Trophoblast cell (in vitro differentiated cells and primary cell): Measurements from ENCODE around the gene ANKRD33B.
A peak's percentile ranks its signal among the peaks of the same experiment; 100 is the strongest.
"Not testable (repeated sequence)": the region's sequence is repeated elsewhere in the genome, so short reads cannot be mapped to it uniquely, and the experiment has no call there.

Source experiments
- DNase-seq, 2 donors: peaks; one replicate each; pipeline ENCODE4 v3.0.0-alpha.2; 2016
- H2AFZ ChIP-seq: 2 replicates; pipeline ENCODE4 v1.6.1; 2013; ENCODE audit warnings: low read length, moderate library complexity, mild to moderate bottlenecking; ENCODE audit not compliant: insufficient read depth, poor library complexity
- H2AK5ac ChIP-seq: 2 replicates; pipeline ENCODE4 v1.6.1; 2013; ENCODE audit warnings: mild to moderate bottlenecking, low read length
- H2BK120ac ChIP-seq: 2 replicates; pipeline ENCODE4 v1.6.1; 2013; ENCODE audit warnings: low read length, mild to moderate bottlenecking, moderate library complexity; ENCODE audit not compliant: insufficient read depth, poor library complexity
- H2BK12ac ChIP-seq: 2 replicates; pipeline ENCODE4 v1.6.1; 2013; ENCODE audit warnings: mild to moderate bottlenecking, low read length, moderate library complexity
- H2BK5ac ChIP-seq: 2 replicates; pipeline ENCODE4 v1.6.1; 2013; ENCODE audit warnings: low read length, low read depth, moderate library complexity, mild to moderate bottlenecking; ENCODE audit not compliant: poor library complexity
- H3K14ac ChIP-seq: 2 replicates; pipeline ENCODE4 v1.6.1; 2013; ENCODE audit warnings: mild to moderate bottlenecking, low read length
- H3K18ac ChIP-seq: 2 replicates; pipeline ENCODE4 v1.6.1; 2013; ENCODE audit warnings: mild to moderate bottlenecking, low read length
- H3K23ac ChIP-seq: 2 replicates; pipeline ENCODE4 v1.6.1; 2013; ENCODE audit warnings: low read length
- H3K27ac ChIP-seq: 2 replicates; pipeline ENCODE4 v1.5.1; 2013; ENCODE audit warnings: low read depth, mild to moderate bottlenecking, inconsistent platforms, low read length, moderate library complexity
- H3K27me3 ChIP-seq: 2 replicates; pipeline ENCODE4 v1.6.1; 2013; ENCODE audit warnings: inconsistent platforms, mild to moderate bottlenecking, low read length, moderate library complexity; ENCODE audit not compliant: insufficient read depth
- H3K36me3 ChIP-seq, 2 experiments: 1 replicate in 1 of 2; 2 replicates in 1 of 2; pipeline ENCODE4 v1.6.1; 2013; ENCODE audit warnings: low read length in 2 of 2, mild to moderate bottlenecking in 2 of 2, moderate library complexity in 1 of 2; ENCODE audit not compliant: insufficient read depth in 2 of 2, control insufficient read depth in 1 of 2
- H3K4ac ChIP-seq: 2 replicates; pipeline ENCODE4 v1.6.1; 2013; ENCODE audit warnings: low read depth, mild to moderate bottlenecking, low read length, moderate library complexity
- H3K4me1 ChIP-seq, 2 experiments: 1 replicate in 1 of 2; 2 replicates in 1 of 2; pipeline ENCODE4 v1.6.1; 2013; ENCODE audit warnings: low read length in 2 of 2, mild to moderate bottlenecking in 2 of 2, moderate library complexity in 1 of 2; ENCODE audit not compliant: insufficient read depth in 2 of 2, control insufficient read depth in 1 of 2
- H3K4me2 ChIP-seq: 2 replicates; pipeline ENCODE4 v1.6.1; 2013; ENCODE audit warnings: inconsistent platforms, mild to moderate bottlenecking, low read length, moderate library complexity
- H3K4me3 ChIP-seq: 2 replicates; pipeline ENCODE4 v1.5.1; 2013; ENCODE audit warnings: mild to moderate bottlenecking, low read depth, low read length, inconsistent platforms
- H3K79me1 ChIP-seq: one replicate; pipeline ENCODE4 v1.6.1; 2013; ENCODE audit warnings: low read length
- H3K79me2 ChIP-seq: 2 replicates; pipeline ENCODE4 v1.6.1; 2013; ENCODE audit warnings: low read length, mild to moderate bottlenecking; ENCODE audit not compliant: control insufficient read depth, insufficient read depth, poor library complexity
- H3K9ac ChIP-seq: 2 replicates; pipeline ENCODE4 v1.6.1; 2013; ENCODE audit warnings: mild to moderate bottlenecking, low read length
- H3K9me3 ChIP-seq: 2 replicates; pipeline ENCODE4 v1.6.1; 2013; ENCODE audit warnings: low read depth, mild to moderate bottlenecking, control low read depth, inconsistent platforms, low read length; ENCODE audit not compliant: insufficient read depth
- H4K12ac ChIP-seq: 2 replicates; pipeline ENCODE4 v1.6.1; 2013; ENCODE audit warnings: low read depth, mild to moderate bottlenecking, low read length, moderate library complexity
- H4K8ac ChIP-seq: 2 replicates; pipeline ENCODE4 v1.6.1; 2013; ENCODE audit warnings: low read depth, mild to moderate bottlenecking, low read length, moderate library complexity
- H4K91ac ChIP-seq: one replicate; pipeline ENCODE4 v1.6.1; 2013; ENCODE audit warnings: low read depth, mild to moderate bottlenecking, low read length, moderate library complexity
- WGBS: extraction: QIAGEN DNeasy Blood & Tissue Kit; methylation state at CpG from one replicate; pipeline ENCODE4 v1.1.7; 2013; ENCODE audit warnings: missing lambda C conversion rate; ENCODE audit not compliant: insufficient read length, insufficient coverage; ENCODE audit errors: extremely low coverage; 5-methylcytosine and 5-hydroxymethylcytosine counted together

ANKRD33B gene

DNA sequence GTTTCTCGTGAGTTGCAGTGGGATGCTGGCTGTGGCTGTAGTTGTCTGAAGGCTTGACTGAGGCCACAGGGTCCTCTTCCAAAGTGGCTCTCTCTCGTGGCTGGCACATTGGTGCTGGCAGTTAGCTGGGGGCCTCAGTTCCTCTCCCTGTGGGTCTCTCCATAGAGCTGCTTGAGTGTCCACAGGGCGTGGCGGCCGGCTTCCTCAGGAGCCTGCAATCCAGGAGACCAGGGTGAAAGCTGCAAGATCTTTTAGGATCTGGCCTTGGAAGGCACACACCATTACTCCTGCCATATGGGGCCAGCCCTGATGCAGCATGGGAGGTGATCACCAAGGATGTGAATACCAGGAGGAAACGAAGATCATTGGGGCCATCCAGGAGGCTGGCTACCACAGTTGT is 41.1 kb downstream of the ANKRD33B start:
- Histone ChIP-seq H3K79me1 (no peaks in the 10 kb centered on the region), H3K14ac (no peak overlapping the region), H3K9ac (no peak overlapping the region), H2BK120ac (no peak overlapping the region), H2BK12ac (no peak overlapping the region), H3K27ac (no peak overlapping the region), H3K9me3 (no peaks in the 10 kb centered on the region), H2AK5ac (no peak overlapping the region), H4K12ac (no peak overlapping the region), H3K4me1 (peaks cover 3 to 10% of the 10 kb centered on the region in 2 experiments), H3K36me3 (peaks cover 0 to 1% of the 10 kb centered on the region in 2 experiments), H3K4me3 (no peak overlapping the region), H3K27me3 (no peaks in the 10 kb centered on the region), H2AFZ (no peak overlapping the region), H3K79me2 (no peaks in the 10 kb centered on the region), H4K91ac (no peak overlapping the region), H3K18ac (no peak overlapping the region), H3K4ac (peak overlapping the region; percentile 6), H3K23ac (no peak overlapping the region), H4K8ac (no peak overlapping the region), H2BK5ac (no peak overlapping the region), H3K4me2 (no peak overlapping the region)
- DNase-seq, result no peak
- WGBS, result no CpG with 5 or more reads among the region's 6 CpGs

- not testable (repeated sequence) for H3K23ac ChIP-seq, H3K27ac ChIP-seq, H2BK120ac ChIP-seq, H3K4me3 ChIP-seq, H3K27me3 ChIP-seq, H3K14ac ChIP-seq, H4K91ac ChIP-seq, H3K4me2 ChIP-seq, H3K4me1 ChIP-seq, H3K9ac ChIP-seq, H3K79me2 ChIP-seq, H2BK5ac ChIP-seq, H3K36me3 ChIP-seq, H3K18ac ChIP-seq, H4K8ac ChIP-seq, H2BK12ac ChIP-seq, H4K12ac ChIP-seq, H3K9me3 ChIP-seq, H2AFZ ChIP-seq, H3K4ac ChIP-seq, H2AK5ac ChIP-seq, H3K79me1 ChIP-seq
- peak; percentile 77 to 78 for DNase-seq
- WGBS, result no CpG with 5 or more reads among the region's 9 CpGs
Observed at GRCh38 chr5:10606632-10607022, 42.8 kb downstream of the ANKRD33B start.

GRCh38 chr5:10607023-10607665 is 43.3 kb downstream of the ANKRD33B start:
- no peak overlapping the region for H2BK120ac ChIP-seq
- H4K12ac ChIP-seq, result no peak overlapping the region
- no peak overlapping the region for H3K14ac ChIP-seq
- H2AK5ac ChIP-seq, result no peak overlapping the region
- DNase-seq, result no peak
- no peaks in the 10 kb centered on the region for H3K27me3 ChIP-seq
- no peak overlapping the region for H3K27ac ChIP-seq
- H2BK12ac ChIP-seq, result no peak overlapping the region
- no peak overlapping the region for H3K4me2 ChIP-seq
- no peak overlapping the region for H4K8ac ChIP-seq
- no peak overlapping the region for H2BK5ac ChIP-seq
- H3K23ac ChIP-seq, result no peak overlapping the region
- H3K79me1 ChIP-seq, result no peaks in the 10 kb centered on the region
- no peak overlapping the region for H3K4ac ChIP-seq
- H3K79me2 ChIP-seq, result no peaks in the 10 kb centered on the region
- WGBS, result no CpG with 5 or more reads among the region's 13 CpGs
- H3K18ac ChIP-seq, result no peak overlapping the region
- H3K9me3 ChIP-seq, result no peaks in the 10 kb centered on the region
- peaks cover 0 to under 1% of the 10 kb centered on the region in 2 experiments for H3K4me1 ChIP-seq
- no peak overlapping the region for H4K91ac ChIP-seq
- peaks cover 0 to under 1% of the 10 kb centered on the region in 2 experiments for H3K36me3 ChIP-seq
- H3K4me3 ChIP-seq, result no peak overlapping the region
- H3K9ac ChIP-seq, result no peak overlapping the region
- H2AFZ ChIP-seq, result no peak overlapping the region

GRCh38 chr5:10607666-10608073 is 43.8 kb downstream of the ANKRD33B start:
- H3K9me3 ChIP-seq, result no peaks in the 10 kb centered on the region
- no peak overlapping the region for H2AFZ ChIP-seq

More at GRCh38 chr5:10607666-10608073, 43.8 kb downstream of the ANKRD33B start:
- no peak overlapping the region for H2AK5ac ChIP-seq
- no CpG with 5 or more reads among the region's 5 CpGs for WGBS
- H2BK5ac ChIP-seq, result no peak overlapping the region
- H3K36me3 ChIP-seq, result no peaks in the 10 kb centered on the region
- no peak overlapping the region for H3K4me3 ChIP-seq
- DNase-seq, result peak; percentile 17 to 42
- no peaks in the 10 kb centered on the region for H3K27me3 ChIP-seq
- H4K12ac ChIP-seq, result no peak overlapping the region
- H3K4me1 ChIP-seq, result no peaks in the 10 kb centered on the region
- H3K23ac ChIP-seq, result no peak overlapping the region
- no peak overlapping the region for H2BK120ac ChIP-seq
- no peak overlapping the region for H3K4ac ChIP-seq
- no peaks in the 10 kb centered on the region for H3K79me2 ChIP-seq
- H2BK12ac ChIP-seq, result no peak overlapping the region
- no peak overlapping the region for H3K18ac ChIP-seq
- H4K8ac ChIP-seq, result no peak overlapping the region
- no peaks in the 10 kb centered on the region for H3K79me1 ChIP-seq
- no peak overlapping the region for H4K91ac ChIP-seq
- no peak overlapping the region for H3K4me2 ChIP-seq
- no peak overlapping the region for H3K14ac ChIP-seq
- H3K9ac ChIP-seq, result no peak overlapping the region
- H3K27ac ChIP-seq, result no peak overlapping the region
